Endothelial cell (in vitro differentiated cells): ENCODE results near the gene NTM. TPM values are rescaled to one million over a fixed set of nuclear protein-coding genes. Genes with fewer than 3 reads are reported as not detected.

Source experiments
- DNase-seq: peaks from one replicate; pipeline ENCODE4 v3.0.0; 2021; ENCODE audit warnings: low spot score
- H3K27ac Mint-ChIP-seq: one replicate; pipeline ENCODE4 v1.8.0; 2021; ENCODE audit warnings: mixed read lengths, inconsistent platforms; ENCODE audit not compliant: unreplicated experiment
- H3K27me3 Mint-ChIP-seq: one replicate; pipeline ENCODE4 v1.8.0; 2021; ENCODE audit warnings: mild to moderate bottlenecking, moderate library complexity, mixed read lengths, inconsistent platforms; ENCODE audit not compliant: unreplicated experiment
- H3K36me3 Mint-ChIP-seq: one replicate; pipeline ENCODE4 v1.8.0; 2021; ENCODE audit warnings: mild to moderate bottlenecking, low read depth, mixed read lengths, inconsistent platforms; ENCODE audit not compliant: unreplicated experiment
- H3K4me1 Mint-ChIP-seq: one replicate; pipeline ENCODE4 v1.8.0; 2021; ENCODE audit warnings: mild to moderate bottlenecking, mixed read lengths, inconsistent platforms; ENCODE audit not compliant: unreplicated experiment
- H3K4me3 Mint-ChIP-seq: one replicate; pipeline ENCODE4 v1.8.0; 2021; ENCODE audit warnings: mild to moderate bottlenecking, mixed read lengths, inconsistent platforms; ENCODE audit not compliant: unreplicated experiment
- H3K9me3 Mint-ChIP-seq: one replicate; pipeline ENCODE4 v1.8.0; 2021; ENCODE audit warnings: mixed read lengths, inconsistent platforms; ENCODE audit not compliant: unreplicated experiment
- total RNA-seq: library from RNA; stranded (reverse); fragmentation: NEBNext Ultra II Directional; extraction: Animal tissue kit (Norgen Biotek cat#: 25700); gene quantifications from one replicate; pipeline ENCODE4 v1.2.1, GENCODE V29; 2021; ENCODE audit not compliant: unreplicated experiment
- TF ChIP-seq, protein P1 (sequence below): fragments of 200-600 bp; sonication (generic); IDR thresholded peaks from one replicate; pipeline ENCODE4 v1.5.0; 2021; ENCODE audit warnings: antibody characterized with exemption; ENCODE audit not compliant: unreplicated experiment

NTM gene
- total RNA-seq, 1 donor from 2014 or later: 3.6 TPM

DNA sequence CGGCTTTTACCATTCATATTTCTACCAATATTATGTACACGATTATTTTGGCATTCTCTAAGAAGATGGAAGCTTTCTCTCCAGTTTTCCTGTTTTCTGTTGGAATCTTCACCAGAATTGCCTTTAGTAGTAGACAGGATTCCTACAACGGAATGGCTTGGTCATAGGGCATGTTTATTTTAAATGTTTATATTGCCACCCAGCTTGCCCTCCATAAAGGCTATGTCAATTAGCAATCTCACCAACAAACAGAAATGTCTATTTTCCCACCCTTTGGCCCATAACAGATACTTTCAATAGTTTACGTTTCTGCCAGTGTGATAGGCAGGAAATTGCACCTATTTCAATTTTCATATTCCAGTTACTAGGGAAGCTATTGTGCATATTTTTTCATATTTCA lies 893.5 kb downstream of the NTM start:
- H3K4me3 Mint-ChIP-seq: no peak overlapping the region
- no peaks in the 10 kb centered on the region for H3K9me3 Mint-ChIP-seq
- TF ChIP-seq, protein P1, sequence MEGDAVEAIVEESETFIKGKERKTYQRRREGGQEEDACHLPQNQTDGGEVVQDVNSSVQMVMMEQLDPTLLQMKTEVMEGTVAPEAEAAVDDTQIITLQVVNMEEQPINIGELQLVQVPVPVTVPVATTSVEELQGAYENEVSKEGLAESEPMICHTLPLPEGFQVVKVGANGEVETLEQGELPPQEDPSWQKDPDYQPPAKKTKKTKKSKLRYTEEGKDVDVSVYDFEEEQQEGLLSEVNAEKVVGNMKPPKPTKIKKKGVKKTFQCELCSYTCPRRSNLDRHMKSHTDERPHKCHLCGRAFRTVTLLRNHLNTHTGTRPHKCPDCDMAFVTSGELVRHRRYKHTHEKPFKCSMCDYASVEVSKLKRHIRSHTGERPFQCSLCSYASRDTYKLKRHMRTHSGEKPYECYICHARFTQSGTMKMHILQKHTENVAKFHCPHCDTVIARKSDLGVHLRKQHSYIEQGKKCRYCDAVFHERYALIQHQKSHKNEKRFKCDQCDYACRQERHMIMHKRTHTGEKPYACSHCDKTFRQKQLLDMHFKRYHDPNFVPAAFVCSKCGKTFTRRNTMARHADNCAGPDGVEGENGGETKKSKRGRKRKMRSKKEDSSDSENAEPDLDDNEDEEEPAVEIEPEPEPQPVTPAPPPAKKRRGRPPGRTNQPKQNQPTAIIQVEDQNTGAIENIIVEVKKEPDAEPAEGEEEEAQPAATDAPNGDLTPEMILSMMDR: no peak
- no peak overlapping the region for H3K27ac Mint-ChIP-seq
- DNase-seq: no peak
- peaks cover 3% of the 10 kb centered on the region for H3K27me3 Mint-ChIP-seq
- no peaks in the 10 kb centered on the region for H3K36me3 Mint-ChIP-seq
- peaks cover 10% of the 10 kb centered on the region for H3K4me1 Mint-ChIP-seq

DNA sequence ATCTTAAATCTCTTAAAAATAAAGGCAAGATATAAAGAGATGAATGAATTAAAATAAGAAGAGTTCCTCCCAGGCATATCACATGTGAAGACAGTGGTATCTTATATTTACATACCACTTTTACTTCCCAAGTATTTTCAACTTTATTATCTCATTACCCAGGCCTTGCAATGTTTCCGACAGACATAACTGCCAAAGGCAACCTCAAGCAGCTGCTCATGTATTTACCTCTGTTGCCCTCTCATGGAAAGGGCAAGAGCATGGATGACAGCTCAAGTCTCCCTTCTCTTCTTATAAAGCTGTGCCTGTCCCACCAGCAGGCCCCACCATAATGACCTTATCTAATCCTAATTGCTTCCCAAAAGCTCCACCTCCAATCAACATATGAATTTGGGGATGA lies 894.2 kb downstream of the NTM start:
- no peak for DNase-seq
- Mint-ChIP-seq H3K4me1 (peaks cover 14% of the 10 kb centered on the region), H3K36me3 (no peaks in the 10 kb centered on the region), H3K27ac (no peak overlapping the region), H3K9me3 (no peaks in the 10 kb centered on the region), H3K4me3 (no peak overlapping the region), H3K27me3 (peaks cover 3% of the 10 kb centered on the region)
- TF ChIP-seq, protein P1: no peak

DNA sequence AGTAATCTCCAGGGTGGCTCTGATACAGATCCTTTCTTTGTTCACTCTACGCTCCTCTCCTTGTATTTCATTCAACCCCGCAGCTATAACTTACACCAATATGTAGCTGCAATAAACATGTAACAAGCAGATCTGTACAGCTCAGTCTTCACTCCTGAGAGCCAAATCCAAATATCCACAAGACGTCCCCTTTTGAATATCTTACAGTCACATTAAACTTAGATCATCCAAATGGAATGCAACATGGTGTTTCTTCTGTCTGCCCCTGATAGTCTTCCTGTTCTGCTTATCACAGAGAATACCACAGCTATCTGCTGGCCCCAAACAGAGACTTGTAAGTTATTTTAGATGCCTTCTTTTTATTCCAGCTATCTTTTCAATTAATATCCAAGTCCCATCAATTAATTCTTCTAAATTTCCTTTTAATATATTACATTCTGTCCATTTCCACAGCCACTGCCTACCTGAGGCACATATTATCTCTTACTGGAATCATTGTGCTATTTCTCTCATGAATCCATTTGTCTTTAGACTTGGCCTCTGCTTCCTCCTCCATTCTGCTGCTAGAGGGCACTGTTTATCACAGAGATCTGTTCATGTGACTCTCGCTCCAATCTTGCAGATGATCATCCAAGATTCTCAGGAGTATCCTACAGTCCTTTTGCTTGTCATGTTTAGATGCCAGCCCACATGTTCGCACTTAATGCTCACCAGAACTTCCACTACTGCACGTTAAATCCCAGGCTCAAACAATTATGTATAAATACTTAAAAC lies 908.6 kb downstream of the NTM start:
- TF ChIP-seq, protein P1: no peak
- H3K27ac Mint-ChIP-seq: peak overlapping the region; percentile 44
- H3K27me3 Mint-ChIP-seq: peaks cover 2% of the 10 kb centered on the region
- DNase-seq: peak; percentile 12
- no peaks in the 10 kb centered on the region for H3K36me3 Mint-ChIP-seq
- no peaks in the 10 kb centered on the region for H3K9me3 Mint-ChIP-seq
- H3K4me1 Mint-ChIP-seq: peaks cover 14% of the 10 kb centered on the region
- no peak overlapping the region for H3K4me3 Mint-ChIP-seq

DNA sequence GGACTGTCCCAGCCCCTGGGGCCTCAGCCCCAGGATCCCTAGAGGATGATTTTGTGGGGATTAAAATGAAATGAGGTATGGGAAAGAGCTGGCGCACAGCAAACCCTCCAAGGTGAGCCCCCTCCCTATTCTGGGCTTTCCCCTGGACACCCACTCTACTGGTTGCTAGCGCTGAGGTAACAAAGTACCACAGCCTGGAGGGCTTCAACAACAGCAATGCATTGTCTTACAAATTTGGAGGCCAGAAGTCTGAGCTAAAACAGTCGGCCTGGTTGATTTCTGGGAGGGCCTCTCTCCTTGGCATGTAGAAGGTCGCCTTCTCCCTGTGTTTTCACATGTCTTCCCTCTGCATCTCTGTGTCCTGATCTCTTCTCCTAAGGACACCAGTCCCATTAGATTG lies 913.6 kb downstream of the NTM start:
- Mint-ChIP-seq H3K36me3 (no peaks in the 10 kb centered on the region), H3K9me3 (no peaks in the 10 kb centered on the region), H3K27ac (no peak overlapping the region), H3K27me3 (peaks cover 2% of the 10 kb centered on the region), H3K4me1 (peaks cover 45% of the 10 kb centered on the region), H3K4me3 (no peak overlapping the region)
- no peak for DNase-seq
- TF ChIP-seq, protein P1: no peak

DNA sequence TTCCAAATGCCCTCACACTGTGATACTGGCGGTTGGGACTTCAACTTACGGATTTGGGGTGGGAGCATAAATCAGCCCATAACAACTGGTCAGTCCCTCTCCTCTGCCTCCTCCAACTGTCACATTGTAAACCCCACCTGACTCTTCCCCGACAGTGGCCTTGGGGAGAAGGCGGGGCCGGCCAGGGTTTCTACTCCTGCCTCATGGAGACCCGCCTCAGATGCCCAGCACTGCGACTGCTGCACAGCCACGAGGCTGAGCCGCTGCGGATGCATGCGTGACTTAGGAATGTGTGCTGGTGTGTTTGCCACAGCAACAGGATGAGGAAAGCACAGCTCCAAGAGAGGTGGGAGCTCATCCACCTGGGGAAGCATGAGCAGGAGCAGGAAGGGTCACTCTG lies 914.2 kb downstream of the NTM start:
- no peak overlapping the region for H3K4me3 Mint-ChIP-seq
- peaks cover 2% of the 10 kb centered on the region for H3K27me3 Mint-ChIP-seq
- H3K27ac Mint-ChIP-seq: no peak overlapping the region
- peaks cover 45% of the 10 kb centered on the region for H3K4me1 Mint-ChIP-seq
- TF ChIP-seq, protein P1: no peak
- H3K36me3 Mint-ChIP-seq: no peaks in the 10 kb centered on the region
- no peaks in the 10 kb centered on the region for H3K9me3 Mint-ChIP-seq
- DNase-seq: no peak
